Measurements from ENCODE around the gene ZP2.
"Not testable (repeated sequence)": the region's sequence is repeated elsewhere in the genome, so short reads cannot be mapped to it uniquely, and the experiment has no call there.

DNA sequence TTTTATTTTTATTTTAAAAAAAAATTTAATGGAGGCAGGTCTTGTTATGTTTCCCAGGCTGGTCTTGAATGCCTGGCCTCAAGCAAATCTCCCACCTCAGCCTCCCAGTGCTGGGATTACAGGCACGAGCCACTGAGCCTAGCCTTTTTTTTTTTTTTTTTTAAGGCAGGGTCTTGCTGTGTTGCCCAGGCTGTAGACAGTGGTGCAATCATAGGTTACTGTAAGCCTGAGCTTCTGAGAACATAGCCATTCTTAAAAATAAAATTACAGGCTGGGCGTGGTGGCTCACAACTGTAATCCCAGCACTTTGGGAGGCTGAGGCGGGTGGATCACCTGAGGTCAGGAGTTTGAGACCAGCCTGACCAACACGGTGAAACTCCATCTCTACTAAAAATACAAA is 36.8 kb upstream of the ZP2 start:
- TF ChIP-seq POLR2A (IDR thresholded peaks at IDR 0.05; ENCODE audit: borderline replicate concordance, extremely low read depth, insufficient read depth, insufficient read length); CBX3 (IDR thresholded peaks at IDR 0.05; ENCODE audit: low read depth); SIN3A (IDR thresholded peaks at IDR 0.05; ENCODE audit: low read depth); JUND (IDR thresholded peaks at IDR 0.05); RAD21 (IDR thresholded peaks at IDR 0.05; ENCODE audit: low read depth); SRF (IDR thresholded peaks at IDR 0.05; ENCODE audit: low read depth): not testable (repeated sequence)
- TF ChIP-seq, protein P1, sequence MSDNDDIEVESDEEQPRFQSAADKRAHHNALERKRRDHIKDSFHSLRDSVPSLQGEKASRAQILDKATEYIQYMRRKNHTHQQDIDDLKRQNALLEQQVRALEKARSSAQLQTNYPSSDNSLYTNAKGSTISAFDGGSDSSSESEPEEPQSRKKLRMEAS (IDR thresholded peaks at IDR 0.05) = not testable (repeated sequence)
- TF ChIP-seq, protein P2, sequence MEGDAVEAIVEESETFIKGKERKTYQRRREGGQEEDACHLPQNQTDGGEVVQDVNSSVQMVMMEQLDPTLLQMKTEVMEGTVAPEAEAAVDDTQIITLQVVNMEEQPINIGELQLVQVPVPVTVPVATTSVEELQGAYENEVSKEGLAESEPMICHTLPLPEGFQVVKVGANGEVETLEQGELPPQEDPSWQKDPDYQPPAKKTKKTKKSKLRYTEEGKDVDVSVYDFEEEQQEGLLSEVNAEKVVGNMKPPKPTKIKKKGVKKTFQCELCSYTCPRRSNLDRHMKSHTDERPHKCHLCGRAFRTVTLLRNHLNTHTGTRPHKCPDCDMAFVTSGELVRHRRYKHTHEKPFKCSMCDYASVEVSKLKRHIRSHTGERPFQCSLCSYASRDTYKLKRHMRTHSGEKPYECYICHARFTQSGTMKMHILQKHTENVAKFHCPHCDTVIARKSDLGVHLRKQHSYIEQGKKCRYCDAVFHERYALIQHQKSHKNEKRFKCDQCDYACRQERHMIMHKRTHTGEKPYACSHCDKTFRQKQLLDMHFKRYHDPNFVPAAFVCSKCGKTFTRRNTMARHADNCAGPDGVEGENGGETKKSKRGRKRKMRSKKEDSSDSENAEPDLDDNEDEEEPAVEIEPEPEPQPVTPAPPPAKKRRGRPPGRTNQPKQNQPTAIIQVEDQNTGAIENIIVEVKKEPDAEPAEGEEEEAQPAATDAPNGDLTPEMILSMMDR (IDR thresholded peaks at IDR 0.05 in 2 of 3, conservative IDR thresholded peaks at IDR 0.05 in 1 of 3; ENCODE audit: borderline replicate concordance in 1 of 3, insufficient read depth in 1 of 3, low read depth in 2 of 3, low read length in 2 of 3) = not testable (repeated sequence)

All from HCT116 (cell line).